ENCODE results near the gene POLN.

Gene POLN

DNA sequence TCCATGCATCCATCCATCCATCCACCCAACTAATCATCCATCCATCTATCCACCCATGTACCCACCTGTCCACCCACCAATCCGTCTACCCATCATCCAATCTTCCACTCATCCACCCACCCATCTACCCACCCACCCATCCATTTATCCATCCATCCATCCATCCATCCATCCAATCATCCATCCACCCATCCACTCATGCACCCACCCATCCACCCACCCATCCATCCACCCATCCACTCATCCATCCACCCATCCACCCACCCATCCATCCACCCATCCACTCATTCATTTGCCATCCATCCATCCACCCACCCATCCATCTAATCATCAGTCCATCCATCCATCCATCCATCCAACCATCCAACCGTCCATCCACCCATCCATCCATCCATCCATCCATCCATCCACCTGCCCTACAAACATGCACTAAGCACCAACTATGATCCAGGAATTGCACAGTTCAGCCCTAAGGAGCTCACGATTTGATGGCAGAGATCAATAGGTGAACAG, 41.3 kb upstream of the POLN start:
- POLR2A ChIA-PET, result no interaction called here
- CTCF ChIA-PET, result no interaction called here
- TF ChIP-seq, protein P1, sequence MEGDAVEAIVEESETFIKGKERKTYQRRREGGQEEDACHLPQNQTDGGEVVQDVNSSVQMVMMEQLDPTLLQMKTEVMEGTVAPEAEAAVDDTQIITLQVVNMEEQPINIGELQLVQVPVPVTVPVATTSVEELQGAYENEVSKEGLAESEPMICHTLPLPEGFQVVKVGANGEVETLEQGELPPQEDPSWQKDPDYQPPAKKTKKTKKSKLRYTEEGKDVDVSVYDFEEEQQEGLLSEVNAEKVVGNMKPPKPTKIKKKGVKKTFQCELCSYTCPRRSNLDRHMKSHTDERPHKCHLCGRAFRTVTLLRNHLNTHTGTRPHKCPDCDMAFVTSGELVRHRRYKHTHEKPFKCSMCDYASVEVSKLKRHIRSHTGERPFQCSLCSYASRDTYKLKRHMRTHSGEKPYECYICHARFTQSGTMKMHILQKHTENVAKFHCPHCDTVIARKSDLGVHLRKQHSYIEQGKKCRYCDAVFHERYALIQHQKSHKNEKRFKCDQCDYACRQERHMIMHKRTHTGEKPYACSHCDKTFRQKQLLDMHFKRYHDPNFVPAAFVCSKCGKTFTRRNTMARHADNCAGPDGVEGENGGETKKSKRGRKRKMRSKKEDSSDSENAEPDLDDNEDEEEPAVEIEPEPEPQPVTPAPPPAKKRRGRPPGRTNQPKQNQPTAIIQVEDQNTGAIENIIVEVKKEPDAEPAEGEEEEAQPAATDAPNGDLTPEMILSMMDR (IDR thresholded peaks at IDR 0.05; ENCODE audit: control extremely low read depth, extremely low read depth, low read depth, missing control alignments), result no peak
- no peak for DNase-seq (ENCODE audit: extremely low spot score)

DNA sequence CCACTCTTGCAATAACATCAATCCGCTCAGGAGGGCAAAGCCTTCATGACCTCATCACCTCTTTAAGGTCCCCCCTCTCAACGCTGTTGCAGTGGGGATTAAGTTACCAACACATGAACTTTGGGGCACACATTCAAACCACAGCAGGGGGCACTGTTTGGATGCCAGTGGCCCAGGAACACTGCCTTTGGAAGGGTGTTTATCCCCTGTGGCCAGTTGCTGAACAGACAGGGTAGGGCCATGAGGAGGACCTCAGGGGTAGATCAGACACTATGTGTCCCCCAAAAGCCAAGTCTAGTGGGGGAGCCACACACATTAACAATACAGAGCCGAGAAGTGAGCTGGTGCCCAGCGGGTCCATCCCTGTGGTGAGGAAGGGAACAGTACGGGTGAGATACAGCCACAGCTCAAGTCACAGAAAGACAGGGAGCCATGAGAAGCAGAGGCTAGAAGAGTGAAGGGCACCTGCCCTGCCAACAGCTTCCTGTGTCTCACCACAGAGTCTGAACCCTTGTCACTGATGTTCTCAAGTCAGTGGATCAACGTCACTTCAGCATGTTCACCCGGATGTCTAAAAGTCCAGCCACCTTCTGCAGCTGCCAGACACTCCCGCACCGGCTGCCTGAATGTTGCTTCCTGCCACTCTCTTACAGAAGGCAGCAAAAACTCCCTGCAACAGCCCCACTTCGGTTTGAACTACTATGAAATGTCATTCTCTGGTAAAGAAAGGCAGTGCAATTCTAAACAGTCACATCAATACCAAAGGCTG, 39.8 kb upstream of the POLN start:
- DNase-seq (ENCODE audit: extremely low spot score), result no peak
- CTCF ChIA-PET, result interaction anchor here (0.9 to 1.0 kb wide), 2 partner anchors 11 to 20 kb away, joined by 3 read pairs; partner anchors contain the start of gene MXD4
- POLR2A ChIA-PET, result interaction anchor here (0.6 kb wide), 1 partner anchor 20 kb away, joined by 3 read pairs; the partner anchor contains the start of gene MXD4
- TF ChIP-seq, protein P1 (IDR thresholded peaks at IDR 0.05; ENCODE audit: control extremely low read depth, extremely low read depth, low read depth, missing control alignments), result peak; percentile 23

DNA sequence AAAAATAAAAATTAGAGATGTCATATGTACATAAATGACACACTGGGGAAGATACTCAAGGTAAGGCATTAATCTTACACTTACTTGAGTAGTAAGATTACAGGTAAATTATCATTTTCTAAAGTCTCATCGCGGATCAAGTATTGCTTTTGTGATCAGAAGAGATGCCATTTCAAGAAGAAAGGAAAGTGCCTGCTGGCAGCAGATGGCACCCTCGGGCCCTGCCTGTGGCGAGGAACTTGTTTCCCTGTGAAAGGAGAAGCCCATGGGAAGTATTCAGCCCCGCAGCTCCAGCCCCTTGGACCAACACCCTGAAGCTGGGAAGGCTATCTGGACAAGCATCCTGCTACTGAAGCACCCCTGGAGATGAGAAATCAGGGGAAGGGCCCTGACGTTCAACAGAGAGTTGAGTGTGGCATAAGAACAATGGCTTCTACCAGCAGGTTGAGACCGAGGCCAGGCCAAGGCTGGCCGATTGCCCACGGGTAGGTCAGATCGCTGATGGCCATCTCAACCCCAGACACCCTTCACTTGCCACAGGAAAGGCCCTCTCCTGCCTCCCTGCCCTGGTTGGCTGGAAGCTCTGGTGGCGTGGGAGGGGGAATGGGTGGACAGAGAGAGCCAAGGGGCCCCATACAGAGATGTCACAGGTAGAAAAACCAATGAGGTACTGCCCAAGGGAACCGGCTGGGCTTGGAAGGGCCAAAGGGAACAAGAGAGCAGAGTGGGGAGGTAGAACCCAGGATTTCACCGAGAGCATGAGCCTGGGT, 38.8 kb upstream of the POLN start:
- POLR2A ChIA-PET, result no interaction called here
- no peak for DNase-seq (ENCODE audit: extremely low spot score)
- CTCF ChIA-PET, result interaction anchor here (1.3 kb wide), 2 partner anchors 10 to 170 kb away, joined by 3 read pairs; no protein-coding TSS in a partner anchor
- TF ChIP-seq, protein P1 (IDR thresholded peaks at IDR 0.05; ENCODE audit: control extremely low read depth, extremely low read depth, low read depth, missing control alignments), result no peak

DNA sequence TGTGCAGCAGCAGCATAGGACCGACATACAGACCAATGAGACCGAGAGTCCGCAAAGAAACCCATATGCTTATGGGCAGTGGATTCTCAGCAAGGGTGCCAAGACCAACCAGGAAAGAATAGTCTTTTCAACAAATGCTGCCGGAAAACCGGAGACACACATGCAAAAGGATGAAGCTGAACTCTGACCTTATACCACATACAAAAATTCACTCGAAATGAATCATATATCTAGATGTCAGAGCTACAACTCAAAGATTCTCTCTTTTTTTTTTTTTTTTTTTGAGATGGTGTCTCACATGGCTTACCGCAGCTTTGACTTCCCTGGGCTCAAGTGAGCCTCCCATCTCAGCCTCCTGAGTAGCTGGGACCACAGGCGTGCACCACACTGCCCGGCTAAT, 36.0 kb upstream of the POLN start:
- no peak for DNase-seq (ENCODE audit: extremely low spot score)
- ChIA-PET POLR2A (no interaction called here), CTCF (no interaction called here)
- TF ChIP-seq, protein P1 (IDR thresholded peaks at IDR 0.05; ENCODE audit: control extremely low read depth, extremely low read depth, low read depth, missing control alignments), result no peak

DNA sequence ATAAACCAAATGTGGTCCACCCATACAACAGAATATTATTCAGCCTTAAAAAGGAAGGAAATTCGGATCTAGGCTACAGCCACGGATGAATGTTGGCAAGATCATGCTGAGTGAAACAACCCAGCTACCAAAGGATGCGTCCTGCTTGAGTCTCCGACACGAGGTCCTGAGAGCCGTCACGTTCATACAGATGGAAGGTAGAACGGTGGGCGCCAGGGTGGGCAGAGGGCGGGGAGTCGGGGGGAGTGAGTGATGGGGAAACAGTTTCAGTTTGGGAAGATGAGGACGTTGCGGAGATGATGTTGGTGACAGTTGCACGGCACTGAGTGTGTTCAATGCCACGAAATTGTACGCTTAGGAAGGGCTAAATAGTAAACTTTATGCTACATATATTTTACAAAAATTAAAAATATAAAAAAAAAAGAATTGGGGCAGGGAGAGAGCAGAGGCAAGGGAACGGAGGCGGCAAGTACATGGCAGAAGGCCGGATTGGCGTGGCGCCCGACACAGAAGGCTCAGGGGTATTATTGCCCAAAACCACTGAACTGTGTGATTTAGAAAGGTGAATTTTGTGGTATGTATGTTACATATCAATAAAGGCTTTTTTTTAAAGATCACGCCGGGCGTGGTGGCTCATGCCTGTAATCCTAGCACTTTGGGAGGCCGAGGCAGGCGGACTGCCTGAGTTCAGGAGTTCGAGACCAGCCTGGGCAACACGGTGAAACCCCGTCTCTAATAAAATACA, 34.8 kb upstream of the POLN start:
- DNase-seq (ENCODE audit: extremely low spot score), result no peak
- CTCF ChIA-PET, result no interaction called here
- TF ChIP-seq, protein P1 (IDR thresholded peaks at IDR 0.05; ENCODE audit: control extremely low read depth, extremely low read depth, low read depth, missing control alignments), result no peak
- POLR2A ChIA-PET, result no interaction called here
